ENCODE data around the gene MGARP. TPM values are rescaled to one million over a fixed set of nuclear protein-coding genes. Genes with fewer than 3 reads are reported as not detected.

MGARP gene
- total and polyA plus RNA-seq, 8 donors: 0.08 to 1.4 (median 0.31) TPM; not detected in 5

- Histone ChIP-seq H3K9me3 (no peaks in the 10 kb centered on the region), H3K27me3 (no peaks in the 10 kb centered on the region), H3K36me3 (no peaks in the 10 kb centered on the region), H3K4me3 (no peak overlapping the region), H3K27ac (no peak overlapping the region), H3K4me1 (no peaks in the 10 kb centered on the region)
- intact Hi-C loops (cut with DNase I; ENCODE audit: low total_unique reads): loop anchor here (10.0 kb wide), 1 partner anchor 71 kb away; no protein-coding TSS in a partner anchor
- WGBS, 5 donors: 88 to 94% (median 93%) methylated on average over 2 of the region's 2 CpGs
- no peak for TF ChIP-seq CTCF (IDR thresholded peaks at IDR 0.05)
- DNase-seq: no peak
Measured at GRCh38 chr4:139223682-139224317, 56.2 kb downstream of the MGARP start.

DNA sequence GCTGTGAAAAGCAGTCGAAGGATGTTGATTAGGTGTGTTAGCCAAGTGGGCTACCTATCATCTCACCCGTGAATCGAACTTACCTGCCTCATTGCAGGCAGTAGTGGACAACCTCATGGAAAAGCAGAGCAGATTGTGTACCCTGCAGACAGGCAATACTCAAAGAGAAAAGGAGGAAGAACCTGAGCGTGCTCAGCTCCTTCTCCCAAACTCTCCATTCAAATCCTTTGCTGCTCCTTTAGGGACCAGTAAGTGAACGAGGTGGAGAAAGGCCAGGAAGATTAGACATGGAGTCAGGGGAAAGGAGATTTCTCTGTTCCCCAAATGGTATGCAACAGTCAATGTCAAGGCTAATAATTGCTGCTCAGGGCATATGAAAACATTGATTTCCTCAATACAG lies 57.8 kb downstream of the MGARP start:
- TF ChIP-seq POLR2A (IDR thresholded peaks at IDR 0.05) (no peak), EP300 (IDR thresholded peaks at IDR 0.05) (no peak), CTCF (IDR thresholded peaks at IDR 0.05) (no peak)
- H3K4me3 ChIP-seq: no peak overlapping the region
- H3K36me3 ChIP-seq: no peaks in the 10 kb centered on the region
- no peaks in the 10 kb centered on the region for H3K27me3 ChIP-seq
- H3K9me3 ChIP-seq: no peaks in the 10 kb centered on the region
- no peak for DNase-seq
- no peak overlapping the region for H3K27ac ChIP-seq
- intact Hi-C loops (cut with DNase I; ENCODE audit: low total_unique reads): loop anchor here (10.0 kb wide), 1 partner anchor 73 kb away; no protein-coding TSS in a partner anchor
- 85 to 91% (median 90%) methylated on average over 5 of the region's 5 CpGs for WGBS, 5 donors
- H3K4me1 ChIP-seq: no peaks in the 10 kb centered on the region

GRCh38 chr4:139221687-139222086 lies 58.3 kb downstream of the MGARP start:
- Histone ChIP-seq H3K4me1 (no peaks in the 10 kb centered on the region), H3K4me3 (no peak overlapping the region), H3K27ac (no peak overlapping the region), H3K27me3 (no peaks in the 10 kb centered on the region), H3K9me3 (no peaks in the 10 kb centered on the region), H3K36me3 (no peaks in the 10 kb centered on the region)
- DNase-seq: no peak
- 78 to 92% (median 87%) methylated on average over 5 of the region's 5 CpGs for WGBS, 5 donors
- intact Hi-C loops (cut with DNase I; ENCODE audit: low total_unique reads): loop anchor here (10.0 kb wide), 1 partner anchor 73 kb away; no protein-coding TSS in a partner anchor
- TF ChIP-seq POLR2A (IDR thresholded peaks at IDR 0.05) (no peak), EP300 (IDR thresholded peaks at IDR 0.05) (no peak), POLR2AphosphoS5 (IDR thresholded peaks at IDR 0.05) (no peak), CTCF (IDR thresholded peaks at IDR 0.05) (no peak)

- DNase-seq: no peak
- Histone ChIP-seq H3K9me3 (no peaks in the 10 kb centered on the region), H3K36me3 (no peaks in the 10 kb centered on the region), H3K27me3 (no peaks in the 10 kb centered on the region), H3K4me1 (peaks cover 0 to under 1% (median 0%) of the 10 kb centered on the region in 4 donors), H3K27ac (no peak overlapping the region), H3K4me3 (no peak overlapping the region)
- WGBS, 5 donors: 84 to 92% (median 87%) methylated on average over 4 of the region's 4 CpGs
- intact Hi-C loops (cut with DNase I; ENCODE audit: low total_unique reads): loop anchor here (10.0 kb wide), 1 partner anchor 75 kb away; no protein-coding TSS in a partner anchor
- TF ChIP-seq CTCF (IDR thresholded peaks at IDR 0.05) (no peak), POLR2AphosphoS5 (IDR thresholded peaks at IDR 0.05) (no peak), EP300 (IDR thresholded peaks at IDR 0.05) (no peak), POLR2A (IDR thresholded peaks at IDR 0.05) (no peak)
Measured at GRCh38 chr4:139219450-139220055, 60.5 kb downstream of the MGARP start.

Small RNAs within 50 kb of the gene (small RNA-seq; reads per million reads assigned to genes)
- gene RNU6-1074P (0 reads per million in 4 donors), gene RNU6-1214P (0 reads per million in 4 donors), gene RNU6-506P (0 reads per million in 4 donors)

Other genes starting within 250 kb of the MGARP start
- 100 to 1,000 TPM in 1 of 5 donors, 10 to 100 TPM in 4; 30.1 to 115 (median 64.8) TPM for gene ELF2, start 103.0 kb downstream of the MGARP start, total RNA-seq
- gene ELF2, start 103.0 kb downstream of the MGARP start, polyA plus RNA-seq: 10 to 100 TPM; 10.6 to 24.3 (median 12.2) TPM
- gene NAA15, start 21.3 kb upstream of the MGARP start, total RNA-seq: 10 to 100 TPM; 14.8 to 55.1 (median 25.1) TPM
- 10 to 100 TPM in 1 of 3 donors, 1 to 10 TPM in 2; 4.8 to 10.1 (median 5.5) TPM for gene NAA15, start 21.3 kb upstream of the MGARP start, polyA plus RNA-seq
- 10 to 100 TPM in 4 of 5 donors, 1 to 10 TPM in 1; 4.0 to 79.9 (median 23.3) TPM for gene NDUFC1, start 22.3 kb upstream of the MGARP start, total RNA-seq
- 100 to 1,000 TPM; 138 to 142 (median 140) TPM for gene NDUFC1, start 22.3 kb upstream of the MGARP start, polyA plus RNA-seq
- 10 to 100 TPM in 2 of 5 donors, 1 to 10 TPM in 2, not detected in 1; 1.2 to 19.6 (median 9.5) TPM for gene RAB33B, start 173.9 kb upstream of the MGARP start, total RNA-seq
- gene RAB33B, start 173.9 kb upstream of the MGARP start, polyA plus RNA-seq: 1 to 10 TPM; 2.7 to 4.1 (median 3.2) TPM